ENCODE data around the gene TBX10.

DNA sequence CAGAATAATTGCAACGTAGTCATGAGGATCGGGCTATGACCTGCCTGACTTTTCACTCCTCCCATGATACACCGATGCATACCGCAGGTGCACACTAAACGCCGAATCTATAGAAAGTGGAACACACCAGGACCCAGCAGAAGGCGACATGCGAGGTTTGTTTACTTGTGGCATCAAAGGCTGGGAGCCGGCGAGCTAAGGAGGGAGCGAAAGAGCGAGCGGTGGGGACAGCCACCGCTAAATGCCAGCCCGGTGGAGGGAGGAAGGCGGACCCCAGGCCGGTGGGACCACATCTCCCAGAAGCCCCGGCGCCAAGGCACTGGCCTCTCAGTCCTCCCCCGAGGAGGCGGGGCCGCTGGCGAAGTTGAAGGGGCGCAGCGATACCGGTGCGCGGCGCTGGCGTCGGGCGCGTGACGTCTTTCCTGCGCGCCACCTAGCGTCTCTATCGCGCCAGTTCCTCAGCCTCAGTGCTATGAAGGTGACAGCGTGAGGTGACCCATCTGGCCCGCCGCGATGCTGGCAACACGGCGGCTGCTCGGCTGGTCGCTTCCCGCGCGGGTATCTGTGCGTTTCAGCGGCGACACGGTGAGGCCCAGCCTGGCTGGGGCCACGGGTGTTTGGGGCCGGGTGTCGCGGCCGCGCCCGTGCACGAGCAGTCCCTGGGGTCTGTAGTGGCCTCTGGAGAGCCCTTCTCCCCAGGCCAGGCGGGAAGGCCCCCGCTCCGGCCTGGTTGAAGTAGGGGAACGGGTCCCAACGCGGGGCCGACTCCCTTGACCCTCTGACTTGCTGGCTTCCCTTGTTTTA is 32.9 kb downstream of the TBX10 start, which contains the start of gene NDUFV1:
- peak; percentile 78 for TF ChIP-seq POLR2A (IDR thresholded peaks at IDR 0.05; ENCODE audit: low read depth, low read length)
- TF ChIP-seq POU2F2 (IDR thresholded peaks at IDR 0.05; ENCODE audit: low read depth, low read length): 0 out of 2 replicates have a peak, but pooled peaks have one; percentile 6
- peak; percentile 83 for TF ChIP-seq POLR2AphosphoS5 (IDR thresholded peaks at IDR 0.05; ENCODE audit: low read depth, low read length)
- peak; percentile 60 for TF ChIP-seq SPI1 (IDR thresholded peaks at IDR 0.05; ENCODE audit: low read depth, low read length)

All from GM12891 (cell line).